GM12864 (cell line): ENCODE data around the gene SHB.
"Not testable (repeated sequence)": the region's sequence is repeated elsewhere in the genome, so short reads cannot be mapped to it uniquely, and the experiment has no call there.

Experiments used
- DNase-seq: peaks from one replicate; pipeline ENCODE4 v3.0.0-alpha.2; 2011; ENCODE audit warnings: low read depth
- H3K4me3 ChIP-seq: 2 replicates; pipeline ENCODE4 v1.5.1; 2011; ENCODE audit warnings: mild to moderate bottlenecking, low read depth, low read length, control low read depth
- TF ChIP-seq, protein P1 (sequence below): IDR thresholded peaks from 2 replicates; pipeline ENCODE4 v1.5.1; 2011; ENCODE audit warnings: low read depth, mild to moderate bottlenecking, moderate library complexity, low read length, control low read depth, inconsistent platforms; ENCODE audit errors: missing control alignments

The SHB gene

DNA sequence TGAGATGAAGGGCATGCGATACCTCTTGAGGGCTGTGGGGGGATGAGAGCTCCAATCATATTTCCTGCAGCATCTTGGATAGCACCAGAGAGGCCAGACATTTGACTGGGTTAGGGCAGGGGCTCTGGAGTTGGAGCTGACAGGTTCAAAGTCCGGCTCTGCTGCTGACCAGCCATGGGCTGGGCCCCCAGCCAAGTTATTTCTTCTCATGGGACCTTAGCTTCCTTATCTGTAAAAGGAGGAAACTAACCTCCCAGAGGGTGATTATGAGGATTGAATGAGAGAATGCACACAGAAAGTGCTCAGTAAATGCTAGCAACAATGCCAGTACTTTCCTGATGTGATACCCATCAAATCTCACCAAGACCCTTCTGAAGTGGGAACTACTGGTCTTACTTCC is 99.9 kb downstream of the SHB start:
- no peak overlapping the region for H3K4me3 ChIP-seq
- no peak for DNase-seq
- TF ChIP-seq, protein P1, sequence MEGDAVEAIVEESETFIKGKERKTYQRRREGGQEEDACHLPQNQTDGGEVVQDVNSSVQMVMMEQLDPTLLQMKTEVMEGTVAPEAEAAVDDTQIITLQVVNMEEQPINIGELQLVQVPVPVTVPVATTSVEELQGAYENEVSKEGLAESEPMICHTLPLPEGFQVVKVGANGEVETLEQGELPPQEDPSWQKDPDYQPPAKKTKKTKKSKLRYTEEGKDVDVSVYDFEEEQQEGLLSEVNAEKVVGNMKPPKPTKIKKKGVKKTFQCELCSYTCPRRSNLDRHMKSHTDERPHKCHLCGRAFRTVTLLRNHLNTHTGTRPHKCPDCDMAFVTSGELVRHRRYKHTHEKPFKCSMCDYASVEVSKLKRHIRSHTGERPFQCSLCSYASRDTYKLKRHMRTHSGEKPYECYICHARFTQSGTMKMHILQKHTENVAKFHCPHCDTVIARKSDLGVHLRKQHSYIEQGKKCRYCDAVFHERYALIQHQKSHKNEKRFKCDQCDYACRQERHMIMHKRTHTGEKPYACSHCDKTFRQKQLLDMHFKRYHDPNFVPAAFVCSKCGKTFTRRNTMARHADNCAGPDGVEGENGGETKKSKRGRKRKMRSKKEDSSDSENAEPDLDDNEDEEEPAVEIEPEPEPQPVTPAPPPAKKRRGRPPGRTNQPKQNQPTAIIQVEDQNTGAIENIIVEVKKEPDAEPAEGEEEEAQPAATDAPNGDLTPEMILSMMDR = no peak

DNA sequence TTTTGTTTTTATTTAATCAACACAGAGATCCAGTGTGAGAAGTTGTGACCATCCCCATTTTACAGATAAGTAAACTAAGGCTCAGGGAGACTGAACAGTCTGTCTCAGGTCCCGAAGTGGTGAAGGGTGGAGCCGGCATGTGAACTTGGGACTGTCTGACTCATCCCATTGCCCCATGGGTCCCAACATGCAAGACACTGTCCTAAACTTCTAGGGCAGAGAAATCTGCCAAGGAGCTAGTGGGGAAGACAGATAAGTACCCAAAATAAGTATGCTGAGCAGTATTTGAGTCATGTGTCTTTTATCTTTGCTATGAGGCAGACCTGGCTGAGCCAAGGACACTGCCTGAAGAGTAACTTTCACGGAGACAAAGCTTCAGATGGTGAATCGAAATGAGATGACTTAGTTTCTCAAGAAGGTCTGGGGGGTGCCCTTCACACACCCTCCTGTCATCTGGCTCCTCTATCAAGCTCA is 100.8 kb downstream of the SHB start:
- DNase-seq = no peak
- TF ChIP-seq, protein P1 = no peak

DNA sequence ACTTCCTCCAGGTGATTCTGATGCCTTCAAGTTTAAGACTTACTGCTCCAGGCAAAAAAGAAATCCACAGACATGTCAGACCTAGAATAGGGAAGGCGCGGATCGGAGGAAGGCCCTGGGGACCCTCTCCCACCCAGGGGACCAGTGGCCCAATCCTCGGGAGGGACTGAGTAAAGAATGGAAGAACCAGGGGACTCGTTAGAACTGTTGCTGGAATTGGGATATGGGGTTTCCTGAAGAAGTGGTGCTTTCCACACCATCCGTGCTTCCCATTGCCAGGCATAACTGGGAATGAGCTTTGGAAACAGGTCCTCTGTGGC is 101.3 kb downstream of the SHB start:
- H3K4me3 ChIP-seq = no peak overlapping the region
- TF ChIP-seq, protein P1 = no peak
- no peak for DNase-seq

More for the DNA sequence above, 100.8 kb downstream of the SHB start:
- H3K4me3 ChIP-seq = no peak overlapping the region

DNA sequence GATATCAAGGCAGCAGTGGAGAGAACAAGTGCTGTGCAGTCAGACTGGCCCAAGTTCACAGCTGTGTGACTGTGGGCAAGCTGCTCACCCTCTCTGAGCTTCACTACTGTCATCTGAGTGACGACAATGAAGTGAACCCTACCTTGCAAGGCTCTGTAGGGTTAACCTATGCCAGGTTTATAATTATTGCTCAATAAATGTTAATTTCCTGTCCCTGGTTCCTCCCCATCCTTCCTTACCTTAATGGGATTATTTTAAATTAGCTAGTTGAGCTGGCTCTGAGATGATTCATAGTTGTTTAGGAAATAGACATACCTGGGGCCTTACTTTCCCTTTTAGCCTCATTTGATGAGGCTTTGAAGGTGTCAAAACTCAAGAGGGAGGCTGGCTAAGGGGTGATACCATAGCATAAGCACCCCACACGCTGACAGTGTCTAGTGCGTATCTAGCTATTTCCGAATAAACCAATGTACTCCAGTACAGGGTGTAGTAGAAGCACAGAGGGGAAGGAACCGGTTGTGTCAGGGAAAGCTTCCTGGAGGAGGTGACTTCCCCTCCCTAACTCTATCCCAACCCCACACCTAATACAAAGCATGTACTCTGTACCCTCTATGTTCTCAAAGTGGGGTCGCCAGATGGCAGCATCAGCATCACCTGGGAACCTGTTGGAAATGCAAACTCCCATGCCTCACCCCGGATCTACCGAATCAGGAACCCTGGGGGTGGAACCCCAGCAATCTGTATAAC is 101.8 kb downstream of the SHB start:
- no peak overlapping the region for H3K4me3 ChIP-seq
- TF ChIP-seq, protein P1 = no peak
- DNase-seq = no peak

GRCh38 chr9:37966412-37967013 is 102.5 kb downstream of the SHB start:
- H3K4me3 ChIP-seq = no peak overlapping the region
- TF ChIP-seq, protein P1 = no peak
- no peak for DNase-seq

- H3K4me3 ChIP-seq, DNase-seq: not testable (repeated sequence)
Measured at GRCh38 chr9:37965676-37966345, 103.2 kb downstream of the SHB start.

- H3K4me3 ChIP-seq = no peak overlapping the region
- no peak for DNase-seq
- TF ChIP-seq, protein P1 = no peak
Measured at GRCh38 chr9:37965116-37965515, 103.9 kb downstream of the SHB start.
